ENCODE data around the gene P2RX1. TPM values are rescaled to one million over a fixed set of nuclear protein-coding genes. Genes with fewer than 3 reads are reported as not detected.

Gene P2RX1
- total RNA-seq, 4 donors from 2014 or later, result 0.82 to 11.2 (median 7.0) TPM

GRCh38 chr17:3914312-3914670 lies 2.0 kb downstream of the P2RX1 start:
- Histone ChIP-seq H3K9me3 (no peaks in the 10 kb centered on the region), H3K4me1 (peaks cover 29 to 51% (median 36%) of the 10 kb centered on the region in 4 donors), H3K36me3 (no peaks in the 10 kb centered on the region), H3K4me3 (peak overlapping the region in 1 of 4 donors; percentile 33), H3K27ac (peak overlapping the region; percentile 53 to 82 (median 80)), H3K27me3 (no peaks in the 10 kb centered on the region)
- 71% methylated on average over 7 of the region's 10 CpGs; no CpG with 5 or more reads in 1 of the 2 donors for WGBS, 2 donors (ENCODE audit: low coverage in 1 of 2)
- in situ Hi-C loops (cut with MboI; ENCODE audit: low pct_ligation_motif_present in 1 of 4, low pct_unique_long_range_greater_than_20kb in 1 of 4, low sequenced_read_pairs in 3 of 4) (loop anchor here in 1 of 4 donors (10.0 kb wide), 1 partner anchor 81 kb away; no protein-coding TSS in a partner anchor), intact Hi-C loops (cut with DNase I; ENCODE audit: low total_unique reads) (loop anchor here (10.0 kb wide), 1 partner anchor 91 kb away; no protein-coding TSS in a partner anchor)
- DNase-seq, result peak; percentile 78
- no peak for TF ChIP-seq CTCF (IDR thresholded peaks at IDR 0.05)
- peak in 1 of 3 donors; percentile 80 for TF ChIP-seq POLR2AphosphoS5 (IDR thresholded peaks at IDR 0.05)
- no peak for TF ChIP-seq EP300 (IDR thresholded peaks at IDR 0.05; ENCODE audit: low read depth)
- TF ChIP-seq POLR2A (IDR thresholded peaks at IDR 0.05), result no peak

GRCh38 chr17:3913531-3914311 lies 2.5 kb downstream of the P2RX1 start:
- no peak overlapping the region for H3K4me3 ChIP-seq
- intact Hi-C loops (cut with DNase I; ENCODE audit: low total_unique reads), result loop anchor here (10.0 kb wide), 1 partner anchor 91 kb away; no protein-coding TSS in a partner anchor

GRCh38 chr17:3912827-3913226 lies 3.4 kb downstream of the P2RX1 start:
- no peaks in the 10 kb centered on the region for H3K27me3 ChIP-seq
- H3K9me3 ChIP-seq, result no peaks in the 10 kb centered on the region
- no peak overlapping the region for H3K4me3 ChIP-seq
- intact Hi-C loops (cut with DNase I; ENCODE audit: low total_unique reads), result loop anchor here (10.0 kb wide), 1 partner anchor 92 kb away; no protein-coding TSS in a partner anchor
- WGBS, 2 donors (ENCODE audit: low coverage in 1 of 2), result 84% methylated on average over 2 of the region's 2 CpGs; no CpG with 5 or more reads in 1 of the 2 donors
- no peak overlapping the region for H3K27ac ChIP-seq
- H3K36me3 ChIP-seq, result no peaks in the 10 kb centered on the region
- TF ChIP-seq EP300 (IDR thresholded peaks at IDR 0.05; ENCODE audit: low read depth) (no peak), CTCF (IDR thresholded peaks at IDR 0.05) (no peak), POLR2AphosphoS5 (IDR thresholded peaks at IDR 0.05) (no peak), POLR2A (IDR thresholded peaks at IDR 0.05) (no peak)
- peaks cover 28 to 43% (median 33%) of the 10 kb centered on the region in 4 donors for H3K4me1 ChIP-seq
- in situ Hi-C loops (cut with MboI; ENCODE audit: low pct_ligation_motif_present in 1 of 4, low pct_unique_long_range_greater_than_20kb in 1 of 4, low sequenced_read_pairs in 3 of 4), result loop anchor here in 1 of 4 donors (10.0 kb wide), 1 partner anchor 82 kb away; no protein-coding TSS in a partner anchor
- no peak for DNase-seq

More at GRCh38 chr17:3913531-3914311, 2.5 kb downstream of the P2RX1 start:
- H3K27ac ChIP-seq, result peak overlapping the region; percentile 53 to 82 (median 80)
- in situ Hi-C loops (cut with MboI; ENCODE audit: low pct_ligation_motif_present in 1 of 4, low pct_unique_long_range_greater_than_20kb in 1 of 4, low sequenced_read_pairs in 3 of 4), result loop anchor here in 1 of 4 donors (10.0 kb wide), 1 partner anchor 81 kb away; no protein-coding TSS in a partner anchor
- no peaks in the 10 kb centered on the region for H3K36me3 ChIP-seq
- TF ChIP-seq POLR2A (IDR thresholded peaks at IDR 0.05) (no peak), POLR2AphosphoS5 (IDR thresholded peaks at IDR 0.05) (no peak), EP300 (IDR thresholded peaks at IDR 0.05; ENCODE audit: low read depth) (no peak), CTCF (IDR thresholded peaks at IDR 0.05) (peak; percentile 96 to 98 (median 98))
- peak; percentile 88 for DNase-seq
- no peaks in the 10 kb centered on the region for H3K27me3 ChIP-seq
- no peaks in the 10 kb centered on the region for H3K9me3 ChIP-seq
- peaks cover 29 to 45% (median 35%) of the 10 kb centered on the region in 4 donors for H3K4me1 ChIP-seq
- 26% methylated on average over 17 of the region's 17 CpGs; no CpG with 5 or more reads in 1 of the 2 donors for WGBS, 2 donors (ENCODE audit: low coverage in 1 of 2)
